ENCODE measurements around the gene BMPR1A.
"Not testable (repeated sequence)": the region's sequence is repeated elsewhere in the genome, so short reads cannot be mapped to it uniquely, and the experiment has no call there.

Gene BMPR1A

DNA sequence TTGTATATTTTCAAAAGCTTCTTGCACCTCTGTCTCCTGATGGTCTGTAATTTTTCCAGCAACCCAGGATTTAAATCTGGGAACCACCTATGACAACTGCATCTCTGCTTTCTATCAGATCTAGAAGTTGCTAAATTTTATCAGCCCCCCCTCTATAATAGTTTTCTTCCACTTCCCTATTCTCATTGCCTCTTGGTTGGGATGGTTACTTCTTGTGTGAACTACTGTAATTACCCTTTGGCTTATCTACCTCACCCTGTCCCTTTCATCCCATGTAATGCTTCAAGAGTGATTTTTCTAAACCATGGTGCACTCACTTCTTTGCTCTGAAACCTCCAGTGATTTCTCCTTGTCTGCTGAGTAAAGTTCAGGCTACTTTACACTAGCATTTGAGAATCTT is 92.3 kb downstream of the BMPR1A start:
- DNase-seq (ENCODE audit: low read depth in 2 of 2) = no peak

DNA sequence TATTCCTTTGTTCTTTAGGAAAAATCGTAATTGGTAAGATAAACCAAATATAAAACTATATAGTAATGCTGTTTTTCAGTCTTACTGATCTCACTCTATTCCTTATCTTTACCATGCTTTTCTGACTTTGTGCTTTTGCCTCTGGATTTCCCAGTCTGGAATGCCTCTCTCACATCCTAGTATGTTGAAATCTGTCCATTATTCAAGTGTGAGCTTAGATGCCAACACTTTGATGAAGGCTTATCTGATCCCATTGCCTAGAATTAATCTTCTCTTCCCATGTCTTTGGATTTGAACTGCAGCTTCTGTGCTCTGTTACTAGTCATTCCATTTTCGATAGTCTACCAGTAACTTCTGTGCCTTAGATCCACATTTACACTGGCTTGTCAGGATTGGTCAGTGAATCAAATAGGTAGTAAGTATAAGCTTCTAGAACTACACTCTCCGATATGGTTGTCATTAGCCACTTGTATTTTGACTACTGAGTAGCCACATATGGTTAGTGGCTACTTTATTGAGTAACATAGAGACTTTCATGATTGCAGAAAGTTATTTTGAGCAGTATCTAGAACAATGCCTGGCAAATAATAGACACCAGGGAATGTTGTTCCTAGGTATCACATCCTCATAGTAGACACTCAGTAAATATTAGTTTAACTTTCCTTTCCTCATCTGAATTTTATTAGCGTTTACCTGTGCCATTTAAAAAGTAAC is 92.9 kb downstream of the BMPR1A start:
- DNase-seq (ENCODE audit: low read depth in 2 of 2) = no peak

DNA sequence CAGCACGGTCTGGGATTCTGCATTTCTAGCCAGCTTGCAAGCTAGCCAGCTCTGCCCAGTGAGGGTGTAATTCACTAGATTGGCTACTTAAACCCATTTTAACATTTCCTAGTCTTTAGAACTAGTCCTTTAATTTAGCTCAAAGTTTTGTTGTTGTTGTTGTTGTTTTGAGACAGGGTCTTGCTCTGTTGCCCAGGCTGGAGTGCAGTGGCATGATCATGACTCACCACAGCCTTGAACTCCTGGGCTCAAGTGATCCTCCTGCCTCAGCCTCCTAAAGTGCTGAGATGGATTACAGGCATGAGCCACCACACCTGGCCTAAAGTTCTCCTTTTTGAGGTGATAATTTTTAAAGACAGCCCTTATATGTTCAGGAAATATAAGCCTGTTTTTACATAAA is 94.1 kb downstream of the BMPR1A start:
- DNase-seq (ENCODE audit: low read depth in 2 of 2) = no peak

DNA sequence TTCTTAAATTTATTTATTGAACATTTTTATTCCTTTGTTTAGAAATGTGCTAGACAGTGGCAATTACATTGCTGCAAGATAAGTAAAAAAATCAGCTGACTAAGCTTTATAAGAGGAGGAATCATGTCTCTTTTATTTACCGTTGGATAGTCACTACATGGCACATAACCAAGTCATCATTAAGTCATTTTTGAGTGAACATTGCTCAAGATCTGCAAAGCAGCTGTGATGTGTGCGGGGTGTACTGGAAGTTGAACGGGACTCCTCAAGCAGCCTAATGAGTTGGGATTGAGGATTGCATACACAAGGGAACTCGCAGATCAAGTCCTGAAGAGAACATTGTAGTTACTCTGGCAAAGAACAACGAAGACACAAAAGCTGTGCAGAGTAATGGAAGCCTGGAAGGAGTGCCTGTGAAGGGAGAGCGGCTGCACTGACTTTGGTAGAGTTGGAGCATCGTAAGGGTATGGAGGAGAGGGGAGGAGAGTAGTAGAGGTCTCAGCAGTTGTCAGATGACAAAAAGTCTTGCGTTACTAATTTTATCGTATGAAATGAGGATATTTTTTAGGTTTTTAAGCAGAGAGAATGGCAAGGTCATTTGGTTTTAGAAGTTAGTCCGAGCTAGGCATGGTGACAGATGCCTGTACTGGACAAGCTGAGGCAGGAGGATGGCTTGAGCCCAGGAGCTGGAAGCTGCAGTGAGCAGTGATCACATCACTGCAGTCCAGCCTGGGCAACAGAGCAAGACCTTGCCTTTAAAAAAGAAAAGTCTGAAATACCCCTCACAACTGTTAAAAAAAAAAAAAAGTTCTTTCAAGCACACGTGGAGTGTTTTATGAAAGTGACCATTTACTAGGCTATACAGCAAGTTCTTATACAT is 95.1 kb downstream of the BMPR1A start:
- DNase-seq (ENCODE audit: low read depth in 2 of 2) = no peak

DNA sequence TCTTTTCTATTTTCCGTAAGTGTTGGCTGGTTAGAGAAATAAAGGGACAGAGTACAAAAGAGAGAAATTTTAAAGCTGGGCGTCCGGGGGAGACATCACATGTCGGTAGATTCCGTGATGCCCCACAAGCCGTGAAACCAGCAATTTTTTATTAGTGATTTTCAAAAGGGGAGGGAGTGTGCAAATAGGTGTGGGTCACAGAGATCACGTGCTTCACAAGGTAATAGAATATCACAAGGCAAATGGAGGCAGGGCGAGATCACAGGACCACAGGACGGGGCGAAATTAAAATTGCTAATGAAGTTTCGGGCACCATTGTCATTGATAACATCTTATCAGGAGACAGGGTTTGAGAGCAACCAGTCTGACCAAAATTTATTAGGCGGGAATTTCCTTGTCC is 97.2 kb downstream of the BMPR1A start:
- DNase-seq (ENCODE audit: low read depth in 2 of 2) = not testable (repeated sequence)

DNA sequence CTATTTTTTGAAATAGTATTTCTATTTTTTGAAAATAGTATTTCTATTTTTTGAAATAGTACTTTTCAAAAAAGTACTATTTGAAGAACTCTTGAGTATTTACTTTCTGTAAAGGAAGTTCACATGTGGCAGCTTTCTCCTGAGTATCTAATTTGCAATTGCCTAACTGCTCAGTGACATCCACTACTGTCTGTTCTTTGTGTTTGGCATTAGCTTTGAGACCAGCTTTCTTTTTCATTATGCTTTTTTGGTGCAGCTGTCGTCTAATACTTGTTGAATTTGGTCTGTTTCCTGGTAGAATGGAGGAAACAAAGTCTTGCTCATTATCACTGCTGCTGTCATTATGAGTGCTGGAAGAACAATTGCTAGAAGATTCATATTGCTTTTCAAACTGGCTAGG is 99.1 kb downstream of the BMPR1A start:
- no peak for DNase-seq (ENCODE audit: low read depth in 2 of 2)

DNA sequence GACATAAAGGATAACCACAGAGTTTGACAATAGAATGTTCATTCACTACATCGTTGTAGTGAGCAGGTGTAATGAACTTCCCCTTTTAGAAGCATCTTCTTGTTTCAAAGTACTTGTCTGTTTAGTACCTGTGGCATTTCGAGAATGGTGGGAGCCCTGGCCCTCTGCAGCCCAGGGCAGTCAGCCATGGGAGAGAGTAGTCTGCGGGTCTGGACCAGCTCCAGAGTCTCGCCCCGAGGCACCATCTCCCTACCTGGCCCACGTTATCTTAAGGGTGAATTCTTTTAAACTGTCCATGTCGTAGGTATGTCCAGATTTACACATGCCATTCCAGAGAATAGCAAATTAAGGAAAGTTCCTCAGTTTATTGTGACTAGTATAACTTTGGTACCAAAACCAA is 99.7 kb downstream of the BMPR1A start:
- no peak for DNase-seq (ENCODE audit: low read depth in 2 of 2)

DNA sequence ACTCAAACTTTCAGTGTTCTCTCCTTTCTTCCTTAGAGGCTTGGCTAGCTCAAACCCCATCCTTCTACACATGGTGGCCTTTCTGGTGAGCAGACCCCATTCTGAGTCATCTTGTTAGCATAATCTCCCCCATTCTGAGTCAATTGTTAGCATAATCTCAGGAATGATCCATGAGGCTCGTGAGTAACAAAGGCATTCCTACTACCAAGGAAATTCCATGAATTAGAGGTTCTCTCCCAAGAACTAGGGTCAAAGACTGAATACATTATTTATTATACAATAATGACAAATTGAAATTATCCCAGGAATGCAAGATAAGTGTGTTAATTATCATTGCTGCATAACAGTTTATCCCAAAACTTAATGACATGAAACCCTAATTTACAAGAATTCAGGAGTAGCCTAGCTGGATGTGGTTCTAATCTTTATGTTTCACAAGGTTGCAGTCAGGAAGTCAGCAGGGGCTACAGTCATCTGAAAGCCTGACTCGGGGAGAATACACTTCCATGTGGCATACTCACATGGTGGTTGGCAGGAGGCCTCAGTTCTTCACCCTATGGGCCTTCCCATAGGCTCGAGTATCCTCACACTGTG is 100.8 kb downstream of the BMPR1A start:
- no peak for DNase-seq (ENCODE audit: low read depth in 2 of 2)

DNA sequence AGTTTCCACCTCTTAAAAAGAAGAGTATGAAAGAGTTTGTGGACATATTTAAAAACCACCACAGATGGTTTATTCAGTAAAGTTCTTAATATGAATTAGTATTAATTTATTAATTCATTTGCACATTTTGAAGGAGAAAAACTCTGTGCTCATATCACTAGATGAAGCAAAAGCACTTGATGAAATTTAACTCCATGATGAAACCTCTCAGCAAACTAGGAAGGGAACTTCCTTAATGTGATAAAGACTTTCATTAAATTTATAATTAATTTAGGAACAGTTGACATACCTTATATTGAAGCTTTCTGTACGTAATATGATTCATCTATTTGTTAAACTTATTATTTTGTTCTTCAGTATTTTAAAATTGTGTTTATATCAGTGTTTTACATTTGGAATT is 101.6 kb downstream of the BMPR1A start:
- no peak for DNase-seq (ENCODE audit: low read depth in 2 of 2)

DNA sequence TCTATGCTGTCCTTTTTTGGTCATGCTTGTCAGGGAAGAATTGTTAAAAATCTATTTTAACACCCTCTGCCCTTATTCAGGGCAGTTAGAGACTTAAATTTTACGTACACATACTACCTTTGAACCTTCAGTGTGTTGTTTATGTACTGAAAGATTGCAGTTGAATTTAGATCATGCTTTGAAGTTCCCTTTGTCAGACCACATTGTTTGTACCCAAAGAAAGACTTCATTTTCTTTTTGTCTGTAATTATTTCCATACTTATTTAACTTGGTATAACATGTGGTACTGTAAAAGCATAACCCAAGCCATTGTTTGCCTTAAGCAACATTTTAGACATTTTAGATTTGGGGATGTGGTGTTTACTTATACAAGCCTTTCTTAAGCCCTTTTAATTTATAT is 104.9 kb downstream of the BMPR1A start:
- no peak for DNase-seq (ENCODE audit: low read depth in 2 of 2)

DNA sequence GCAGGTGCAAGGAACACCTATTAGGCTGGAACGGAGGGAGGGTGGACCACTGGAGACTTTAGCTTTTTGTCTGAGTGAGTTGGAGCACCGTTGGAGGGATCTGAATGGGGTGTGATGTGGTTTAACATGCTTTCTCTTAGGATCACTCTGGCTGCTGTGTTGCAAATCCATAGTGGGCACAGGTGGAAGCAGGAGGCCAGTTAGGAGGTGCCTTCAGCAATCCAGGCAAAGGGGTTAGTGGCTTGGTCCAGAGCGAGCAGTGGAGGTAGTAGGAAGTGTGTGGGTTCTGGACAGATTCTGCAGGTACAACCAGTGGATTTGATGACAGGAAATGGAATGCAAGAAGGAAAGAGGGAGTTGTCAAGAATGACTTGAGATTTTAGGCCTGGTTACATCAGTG is 106.0 kb downstream of the BMPR1A start:
- no peak for DNase-seq (ENCODE audit: low read depth in 2 of 2)

DNA sequence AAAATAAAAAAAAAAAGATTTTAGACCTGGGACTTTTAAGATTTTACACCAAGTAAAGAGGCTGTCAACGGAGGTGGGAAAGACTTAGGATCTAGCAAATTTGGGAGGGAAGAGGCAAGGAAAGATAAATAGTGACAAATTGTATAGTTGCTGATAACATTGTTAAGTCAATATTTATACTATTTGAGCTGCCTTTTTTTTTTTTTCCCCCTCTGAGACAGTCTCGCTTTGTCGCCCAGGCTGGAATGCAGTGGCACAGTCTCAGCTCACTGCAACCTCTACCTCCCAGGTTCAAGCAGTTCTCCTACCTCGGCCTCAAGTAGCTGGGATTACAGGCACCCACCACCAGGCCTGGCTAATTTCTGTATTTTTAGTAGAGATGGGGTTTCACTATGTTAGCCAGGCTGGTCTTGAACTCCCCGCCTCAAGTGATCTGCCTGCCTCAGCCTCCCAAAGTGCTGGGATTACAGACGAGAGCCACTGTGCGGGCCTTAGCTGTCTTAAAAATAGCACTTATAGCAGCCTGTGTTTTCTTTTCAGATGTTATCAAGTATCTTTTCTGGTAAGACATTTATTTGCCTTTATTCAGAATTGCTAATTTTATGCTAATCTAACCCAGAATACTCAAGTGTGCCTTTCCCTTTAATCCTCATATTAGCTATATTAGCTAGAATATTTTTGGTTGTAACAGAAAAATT is 106.5 kb downstream of the BMPR1A start:
- no peak for DNase-seq (ENCODE audit: low read depth in 2 of 2)

DNA sequence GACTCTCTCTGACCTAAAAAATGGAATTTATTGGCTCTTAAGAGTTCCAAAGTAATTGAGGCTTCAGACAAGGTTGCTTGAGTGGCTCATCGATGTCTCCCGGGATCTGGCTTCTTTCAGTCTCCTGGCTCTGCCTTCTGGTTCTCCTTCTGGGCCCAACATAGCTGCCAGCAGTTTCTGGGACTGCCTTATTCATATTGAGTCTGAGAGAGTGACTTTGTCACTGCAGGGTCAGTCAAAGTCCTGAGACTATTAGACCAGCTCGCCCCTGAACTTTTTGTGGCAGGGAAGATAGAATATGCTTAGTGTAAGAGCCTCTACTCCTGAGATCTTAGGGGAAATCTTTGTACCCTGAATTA is 107.0 kb downstream of the BMPR1A start:
- no peak for DNase-seq (ENCODE audit: low read depth in 2 of 2)

DNA sequence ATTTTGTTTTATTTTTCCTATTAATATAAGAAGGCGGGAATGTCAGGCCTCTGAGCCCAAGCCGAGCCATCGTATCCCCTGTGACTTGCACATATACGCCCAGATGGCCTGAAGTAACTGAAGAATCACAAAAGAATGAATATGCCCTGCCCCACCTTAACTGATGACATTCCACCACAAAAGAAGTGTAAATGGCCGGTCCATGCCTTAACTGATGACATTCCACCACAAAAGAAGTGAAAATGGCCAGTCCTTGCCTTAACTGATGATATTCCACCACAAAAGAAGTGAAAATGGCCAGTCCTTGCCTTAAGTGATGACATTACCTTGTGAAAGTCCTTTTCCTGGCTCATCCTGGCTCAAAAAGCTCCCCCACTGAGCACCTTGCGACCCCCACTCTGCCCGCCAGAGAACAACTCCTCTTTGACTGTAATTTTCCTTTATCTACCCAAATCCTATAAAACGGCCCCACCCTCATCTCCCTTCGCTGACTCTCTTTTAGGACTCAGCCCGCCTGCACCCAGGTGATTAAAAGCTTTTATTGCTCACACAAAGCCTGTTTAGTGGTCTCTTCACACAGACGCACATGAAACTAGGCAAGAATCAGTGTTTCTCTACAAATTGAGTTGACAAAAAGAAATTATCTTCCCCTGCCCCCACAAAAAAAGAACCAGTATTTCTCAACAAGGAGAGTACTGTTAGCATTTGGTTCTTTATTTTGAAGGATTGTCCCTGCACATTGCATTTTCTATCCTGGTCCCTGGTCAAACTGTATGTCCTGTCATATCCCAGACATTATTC is 108.8 kb downstream of the BMPR1A start:
- not testable (repeated sequence) for DNase-seq (ENCODE audit: low read depth in 2 of 2)

DNA sequence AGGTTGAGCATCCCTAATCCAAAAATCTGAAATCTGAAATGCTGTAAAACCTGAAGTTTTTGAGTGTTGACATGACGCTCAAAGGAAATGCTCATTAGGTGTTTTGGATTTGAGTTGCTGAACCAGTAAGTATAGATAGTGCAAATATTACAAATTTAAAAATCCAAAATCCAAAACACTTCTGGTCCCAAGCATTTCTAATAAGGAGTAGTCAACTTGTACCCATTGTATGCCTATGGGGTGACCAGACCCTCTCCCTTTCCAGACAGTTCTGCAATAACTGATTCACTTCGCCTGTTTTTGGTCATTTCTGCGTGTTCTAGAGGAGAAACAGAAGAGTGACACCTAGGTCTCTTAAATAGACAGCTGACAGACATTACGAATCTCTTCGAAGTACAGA is 110.7 kb downstream of the BMPR1A start:
- no peak for DNase-seq (ENCODE audit: low read depth in 2 of 2)

DNA sequence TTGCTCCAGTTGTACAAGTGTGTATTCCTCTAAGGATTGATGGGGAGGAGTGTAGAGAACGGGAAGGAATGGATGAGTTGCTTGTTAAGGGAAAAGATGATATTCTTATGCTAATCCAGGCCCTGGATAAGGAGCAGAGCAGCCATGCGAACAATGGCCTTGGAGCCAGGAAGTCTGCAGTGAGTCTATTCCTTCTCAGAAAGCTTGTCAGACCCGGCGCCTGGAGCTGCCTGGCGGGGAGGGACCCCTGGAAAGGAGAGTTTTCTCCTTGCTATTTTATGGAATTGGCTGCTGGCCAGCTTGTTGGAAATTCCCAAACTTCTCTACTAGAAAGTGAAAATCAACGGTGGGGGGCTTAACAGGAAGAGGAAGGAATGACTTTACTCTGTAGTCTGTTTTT is 111.9 kb downstream of the BMPR1A start:
- no peak for DNase-seq (ENCODE audit: low read depth in 2 of 2)

DNA sequence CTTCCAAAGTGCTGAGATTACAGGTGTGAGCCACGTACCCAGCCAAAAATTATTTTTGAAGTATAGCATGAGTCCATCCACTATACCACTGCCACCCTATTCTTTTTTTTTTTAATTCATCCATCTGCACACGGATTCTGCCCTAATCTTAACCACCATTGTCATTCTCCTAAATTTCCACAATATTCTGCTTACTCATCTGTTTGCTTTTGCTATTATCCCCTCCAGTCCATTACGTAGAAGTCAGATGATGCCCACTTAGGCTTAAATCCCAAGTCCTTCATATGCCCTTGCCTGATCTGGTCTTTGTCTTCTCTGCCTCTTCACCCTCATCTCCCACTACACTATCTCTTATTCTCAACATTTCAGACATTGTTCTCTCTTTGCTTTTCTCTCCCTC is 114.3 kb downstream of the BMPR1A start:
- no peak for DNase-seq (ENCODE audit: low read depth in 2 of 2)

DNA sequence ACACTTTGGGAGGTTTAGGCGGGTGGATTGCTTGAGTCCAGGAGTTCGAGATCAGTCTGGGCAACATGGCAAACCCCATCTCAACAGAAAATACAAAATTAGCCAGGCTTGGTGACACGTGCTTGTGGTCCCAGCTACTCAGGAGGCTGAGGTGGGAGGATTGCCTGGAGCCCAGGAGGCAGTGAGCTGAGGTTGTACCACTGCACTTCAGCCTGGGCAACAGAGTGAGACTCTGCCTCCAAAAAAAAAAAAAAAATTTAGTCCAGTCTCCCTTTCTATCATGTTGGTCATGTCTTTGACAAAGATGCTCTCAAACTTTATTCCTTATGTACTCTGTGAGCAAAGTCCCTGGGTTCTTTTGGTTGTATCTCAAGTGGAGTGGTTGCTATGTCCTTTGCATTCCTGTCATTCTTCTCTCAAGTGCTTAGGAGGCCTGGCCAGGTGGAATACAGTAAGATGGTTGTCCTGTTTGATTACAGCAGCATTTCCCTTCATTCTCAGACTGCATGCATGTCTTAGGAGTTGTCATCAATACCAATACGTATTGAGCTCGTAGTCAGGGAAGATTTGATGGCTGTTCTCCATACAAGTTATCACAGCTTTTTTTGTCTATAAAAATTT is 115.3 kb downstream of the BMPR1A start:
- DNase-seq (ENCODE audit: low read depth in 2 of 2) = no peak

DNA sequence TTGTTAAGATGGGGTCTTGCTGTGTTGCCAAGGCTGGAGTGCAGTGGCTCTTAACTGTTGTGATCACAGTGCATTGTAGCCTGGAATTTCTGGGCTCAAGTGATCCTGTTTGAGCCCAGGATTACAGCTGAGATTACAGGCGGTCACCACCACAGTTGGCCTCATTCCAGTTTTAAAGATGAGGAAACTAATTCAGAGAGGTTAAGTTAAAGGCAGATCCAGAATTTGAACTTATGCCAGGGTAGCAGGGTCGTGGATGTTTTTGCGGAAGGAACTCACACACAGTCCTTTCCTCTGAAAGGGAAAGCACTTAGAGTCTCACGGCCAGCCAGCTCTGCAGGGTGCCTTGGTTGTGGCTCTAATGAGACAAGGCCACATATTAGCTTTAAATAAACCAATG is 116.3 kb downstream of the BMPR1A start:
- no peak for DNase-seq (ENCODE audit: low read depth in 2 of 2)

DNA sequence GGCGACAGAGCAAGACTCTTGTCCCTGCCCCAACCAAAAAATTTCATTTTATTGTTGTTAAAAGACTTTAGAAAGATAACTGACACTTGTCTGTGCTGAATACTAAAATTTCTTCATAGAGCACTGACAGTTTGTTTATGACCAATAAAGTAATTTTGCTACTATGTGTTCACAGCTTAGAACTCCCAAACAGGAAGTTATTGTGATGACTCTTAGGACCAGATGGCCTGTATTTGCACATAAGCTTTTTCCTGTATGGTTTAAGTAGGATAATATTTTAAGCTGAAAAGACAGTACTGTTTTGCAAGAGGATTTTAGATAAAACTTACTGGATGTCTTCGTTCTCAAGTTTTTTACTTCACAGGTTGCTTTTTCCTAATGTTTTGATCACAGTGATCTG is 120.3 kb downstream of the BMPR1A start:
- DNase-seq (ENCODE audit: low read depth in 2 of 2) = no peak

Measured in stimulated activated CD4-positive, alpha-beta T cell treated with anti-CD3 and anti-CD28 coated beads, Interleukin-4, amount 100 ng/mL, for 48 hours (primary cell).